GM12891 (cell line): ENCODE measurements around the gene EXOC4.

ENCODE experiments used
- PAX5 ChIP-seq: IDR thresholded peaks from 2 replicates; pipeline ENCODE4 v1.6.1; 2011; ENCODE audit warnings: low read length, moderate library complexity, mild to moderate bottlenecking; ENCODE audit not compliant: insufficient read depth, severe bottlenecking
- POLR2A ChIP-seq: IDR thresholded peaks from 2 replicates; pipeline ENCODE4 v1.6.1; 2011; ENCODE audit warnings: low read depth, low read length, control low read depth
- POLR2AphosphoS5 ChIP-seq: IDR thresholded peaks from 2 replicates; pipeline ENCODE4 v1.6.1; 2011; ENCODE audit warnings: low read depth, low read length, control low read depth
- POU2F2 ChIP-seq: IDR thresholded peaks from 2 replicates; pipeline ENCODE4 v1.6.1; 2011; ENCODE audit warnings: low read depth, mild to moderate bottlenecking, control low read depth, low read length, moderate library complexity
- SPI1 ChIP-seq: IDR thresholded peaks from 2 replicates; pipeline ENCODE4 v1.6.1; 2011; ENCODE audit warnings: low read depth, low read length, control low read depth
- TAF1 ChIP-seq: IDR thresholded peaks from 2 replicates; pipeline ENCODE4 v1.6.1; 2011; ENCODE audit warnings: low read depth, low read length, control low read depth

- TF ChIP-seq POLR2A: no peak
- no peak for TF ChIP-seq POLR2AphosphoS5
- no peak for TF ChIP-seq POU2F2
- TF ChIP-seq TAF1: no peak
- no peak for TF ChIP-seq PAX5
- no peak for TF ChIP-seq SPI1
Measured at GRCh38 chr7:133805426-133805825, 552.5 kb downstream of the EXOC4 start.
